HEK293 (cell line): Measurements from ENCODE around the gene FADS1.

Experiments
- CTCF ChIA-PET: fragments of 350-600 bp; formaldehyde crosslinking; extraction: SDS; loops from one replicate; lab custom pipeline; 2021; ENCODE audit warnings: antibody characterized with exemption; lab: Yijun Ruan, JAX
- POLR2A ChIA-PET: fragments of 300-600 bp; formaldehyde crosslinking; extraction: SDS; loops from one replicate; lab custom pipeline; 2020; ENCODE audit warnings: antibody characterized with exemption, inconsistent platforms; lab: Yijun Ruan, JAX
- H3K27ac ChIP-seq: fragments of 200-500 bp; sonication (Bioruptor generic); 2 replicates; pipeline ENCODE4 v1.5.1; 2014; ENCODE audit warnings: low read depth, low read length, control low read depth, inconsistent platforms; ENCODE audit errors: extremely low read depth
- H3K36me3 ChIP-seq, 2 experiments: fragments of 200-500 bp in 1 of 2; sonication (Bioruptor generic) in 1 of 2; 1 replicate in 1 of 2; 2 replicates in 1 of 2; pipeline ENCODE4 v1.5.1; 2014 to 2017; ENCODE audit warnings: inconsistent platforms in 2 of 2, low read length in 2 of 2; ENCODE audit not compliant: control insufficient read depth in 2 of 2, insufficient read depth in 1 of 2
- H3K4me1 ChIP-seq: fragments of 200-500 bp; sonication (Bioruptor generic); 2 replicates; pipeline ENCODE4 v1.5.1; 2014; ENCODE audit warnings: mild to moderate bottlenecking, low read length, inconsistent platforms; ENCODE audit not compliant: control insufficient read depth, insufficient read depth
- H3K4me3 ChIP-seq: 2 replicates; pipeline ENCODE4 v1.5.1; 2011; ENCODE audit warnings: low read depth, mild to moderate bottlenecking, control low read depth, low read length, moderate library complexity
- H3K9me3 ChIP-seq: fragments of 200-500 bp; sonication (Bioruptor generic); 2 replicates; pipeline ENCODE4 v1.5.1; 2014; ENCODE audit warnings: low read depth, low read length, inconsistent platforms; ENCODE audit not compliant: control insufficient read depth, insufficient read depth
- SP3 ChIP-seq: fragments of 450-650 bp; formaldehyde crosslinking; IDR thresholded peaks from 2 replicates; pipeline ENCODE4 v1.5.1; 2016; ENCODE audit warnings: missing biosample characterization, missing genetic modification characterization
- TRIM28 ChIP-seq: IDR thresholded peaks from 2 replicates; pipeline ENCODE4 v1.6.1; 2011; ENCODE audit warnings: low read length, control low read depth, borderline replicate concordance
- ZNF2 ChIP-seq: fragments of 450-650 bp; formaldehyde crosslinking; IDR thresholded peaks from 2 replicates; pipeline ENCODE4 v1.5.1; 2016; ENCODE audit warnings: missing biosample characterization, missing genetic modification characterization
- ZNF266 ChIP-seq: fragments of 450-650 bp; formaldehyde crosslinking; IDR thresholded peaks from 2 replicates; pipeline ENCODE4 v1.5.1; 2016; ENCODE audit warnings: missing biosample characterization, missing genetic modification characterization, low read depth
- ZNF335 ChIP-seq: fragments of 450-650 bp; formaldehyde crosslinking; conservative IDR thresholded peaks from 2 replicates; pipeline ENCODE4 v1.5.1; 2016; ENCODE audit warnings: missing biosample characterization, missing genetic modification characterization
- ZNF354C ChIP-seq: fragments of 450-650 bp; formaldehyde crosslinking; IDR thresholded peaks from 2 replicates; pipeline ENCODE4 v1.5.1; 2016; ENCODE audit warnings: missing biosample characterization, missing genetic modification characterization, low read depth, borderline replicate concordance
- ZNF521 ChIP-seq: fragments of 450-650 bp; formaldehyde crosslinking; IDR thresholded peaks from 2 replicates; pipeline ENCODE4 v1.5.1; 2017; ENCODE audit warnings: missing biosample characterization, mild to moderate bottlenecking, missing genetic modification characterization
- ZNF560 ChIP-seq: fragments of 450-650 bp; formaldehyde crosslinking; IDR thresholded peaks from 2 replicates; pipeline ENCODE4 v1.5.1; 2017; ENCODE audit warnings: missing biosample characterization, missing genetic modification characterization, borderline replicate concordance
- ZNF610 ChIP-seq: fragments of 450-650 bp; formaldehyde crosslinking; IDR thresholded peaks from 2 replicates; pipeline ENCODE4 v1.5.1; 2016; ENCODE audit warnings: missing biosample characterization, missing genetic modification characterization, borderline replicate concordance
- ZNF623 ChIP-seq: fragments of 450-650 bp; formaldehyde crosslinking; IDR thresholded peaks from 2 replicates; pipeline ENCODE4 v1.5.1; 2016; ENCODE audit warnings: missing biosample characterization, missing genetic modification characterization
- ZNF707 ChIP-seq: fragments of 450-650 bp; formaldehyde crosslinking; IDR thresholded peaks from 2 replicates; pipeline ENCODE4 v1.5.1; 2016; ENCODE audit warnings: missing biosample characterization, missing genetic modification characterization
- ZNF776 ChIP-seq: fragments of 450-650 bp; formaldehyde crosslinking; IDR thresholded peaks from 2 replicates; pipeline ENCODE4 v1.5.0; 2017; ENCODE audit warnings: missing biosample characterization, missing genetic modification characterization, borderline replicate concordance
- TF ChIP-seq, protein P1 (sequence below): fragments of 450-650 bp; formaldehyde crosslinking; IDR thresholded peaks from 2 replicates; pipeline ENCODE4 v1.5.1; 2017; ENCODE audit warnings: missing biosample characterization, missing genetic modification characterization
- TF ChIP-seq, protein P2 (sequence below): fragments of 450-650 bp; formaldehyde crosslinking; IDR thresholded peaks from 2 replicates; pipeline ENCODE4; 2016; ENCODE audit warnings: missing biosample characterization, missing genetic modification characterization
- TF ChIP-seq, protein P3 (sequence below): fragments of 450-650 bp; formaldehyde crosslinking; IDR thresholded peaks from 2 replicates; pipeline ENCODE4 v1.5.1; 2016; ENCODE audit warnings: missing biosample characterization, missing genetic modification characterization
- TF ChIP-seq, protein P4 (sequence below): fragments of 450-650 bp; IDR thresholded peaks from 2 replicates; pipeline ENCODE4 v1.5.1; 2018; ENCODE audit warnings: missing biosample characterization, mild to moderate bottlenecking, missing genetic modification characterization
- TF ChIP-seq, protein P5 (sequence below): fragments of 450-650 bp; formaldehyde crosslinking; IDR thresholded peaks from 2 replicates; pipeline ENCODE4 v1.5.1; 2016; ENCODE audit warnings: missing biosample characterization, missing genetic modification characterization

FADS1 gene

DNA sequence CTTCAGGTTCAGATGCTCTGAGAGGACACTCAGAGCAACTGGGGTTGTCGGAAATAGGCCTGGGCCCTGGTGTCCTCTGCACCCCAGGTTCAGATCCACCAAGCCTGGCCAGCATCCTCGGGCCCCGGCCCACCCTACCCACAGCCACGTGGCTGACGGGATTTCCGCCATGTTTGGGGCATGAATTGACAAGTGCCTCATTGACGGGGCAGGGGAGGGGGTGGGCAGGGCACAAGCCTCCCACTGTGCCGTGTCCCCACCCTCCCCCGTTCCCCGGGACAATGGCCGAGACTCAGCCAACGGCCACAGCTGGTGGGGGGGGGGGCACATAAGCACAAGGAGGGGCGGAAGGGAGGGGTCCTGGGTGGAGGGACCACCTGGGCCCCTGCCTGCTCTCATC, 55.9 kb downstream of the FADS1 start:
- CTCF ChIA-PET: interaction anchor here (1.0 kb wide), 1 partner anchor 16 kb away, joined by 3 read pairs; no protein-coding TSS in a partner anchor
- no peak overlapping the region for H3K4me3 ChIP-seq
- no peaks in the 10 kb centered on the region for H3K9me3 ChIP-seq
- H3K36me3 ChIP-seq: no peaks in the 10 kb centered on the region
- POLR2A ChIA-PET: no interaction called here
- H3K27ac ChIP-seq: no peak overlapping the region
- H3K4me1 ChIP-seq: no peaks in the 10 kb centered on the region; the same call in 1 of the 2 replicates
- TF ChIP-seq ZNF610 (tag by site-specific recombination) (no peak), TRIM28 (no peak), ZNF707 (tag by site-specific recombination) (no peak), ZNF560 (tag by site-specific recombination) (no peak), ZNF354C (tag by site-specific recombination) (no peak), SP3 (tag by site-specific recombination) (no peak), ZNF266 (tag by site-specific recombination) (no peak), ZNF2 (tag by site-specific recombination) (no peak), ZNF521 (no peak), ZNF776 (no peak), ZNF335 (tag by site-specific recombination) (no peak)
- TF ChIP-seq, protein P1, sequence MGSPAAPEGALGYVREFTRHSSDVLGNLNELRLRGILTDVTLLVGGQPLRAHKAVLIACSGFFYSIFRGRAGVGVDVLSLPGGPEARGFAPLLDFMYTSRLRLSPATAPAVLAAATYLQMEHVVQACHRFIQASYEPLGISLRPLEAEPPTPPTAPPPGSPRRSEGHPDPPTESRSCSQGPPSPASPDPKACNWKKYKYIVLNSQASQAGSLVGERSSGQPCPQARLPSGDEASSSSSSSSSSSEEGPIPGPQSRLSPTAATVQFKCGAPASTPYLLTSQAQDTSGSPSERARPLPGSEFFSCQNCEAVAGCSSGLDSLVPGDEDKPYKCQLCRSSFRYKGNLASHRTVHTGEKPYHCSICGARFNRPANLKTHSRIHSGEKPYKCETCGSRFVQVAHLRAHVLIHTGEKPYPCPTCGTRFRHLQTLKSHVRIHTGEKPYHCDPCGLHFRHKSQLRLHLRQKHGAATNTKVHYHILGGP: no peak
- TF ChIP-seq, protein P2, sequence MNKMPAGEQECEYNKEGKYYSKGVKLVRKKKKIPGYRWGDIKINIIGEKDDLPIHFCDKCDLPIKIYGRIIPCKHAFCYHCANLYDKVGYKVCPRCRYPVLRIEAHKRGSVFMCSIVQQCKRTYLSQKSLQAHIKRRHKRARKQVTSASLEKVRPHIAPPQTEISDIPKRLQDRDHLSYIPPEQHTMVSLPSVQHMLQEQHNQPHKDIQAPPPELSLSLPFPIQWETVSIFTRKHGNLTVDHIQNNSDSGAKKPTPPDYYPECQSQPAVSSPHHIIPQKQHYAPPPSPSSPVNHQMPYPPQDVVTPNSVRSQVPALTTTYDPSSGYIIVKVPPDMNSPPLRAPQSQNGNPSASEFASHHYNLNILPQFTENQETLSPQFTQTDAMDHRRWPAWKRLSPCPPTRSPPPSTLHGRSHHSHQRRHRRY (tag by site-specific recombination): no peak
- TF ChIP-seq, protein P3, sequence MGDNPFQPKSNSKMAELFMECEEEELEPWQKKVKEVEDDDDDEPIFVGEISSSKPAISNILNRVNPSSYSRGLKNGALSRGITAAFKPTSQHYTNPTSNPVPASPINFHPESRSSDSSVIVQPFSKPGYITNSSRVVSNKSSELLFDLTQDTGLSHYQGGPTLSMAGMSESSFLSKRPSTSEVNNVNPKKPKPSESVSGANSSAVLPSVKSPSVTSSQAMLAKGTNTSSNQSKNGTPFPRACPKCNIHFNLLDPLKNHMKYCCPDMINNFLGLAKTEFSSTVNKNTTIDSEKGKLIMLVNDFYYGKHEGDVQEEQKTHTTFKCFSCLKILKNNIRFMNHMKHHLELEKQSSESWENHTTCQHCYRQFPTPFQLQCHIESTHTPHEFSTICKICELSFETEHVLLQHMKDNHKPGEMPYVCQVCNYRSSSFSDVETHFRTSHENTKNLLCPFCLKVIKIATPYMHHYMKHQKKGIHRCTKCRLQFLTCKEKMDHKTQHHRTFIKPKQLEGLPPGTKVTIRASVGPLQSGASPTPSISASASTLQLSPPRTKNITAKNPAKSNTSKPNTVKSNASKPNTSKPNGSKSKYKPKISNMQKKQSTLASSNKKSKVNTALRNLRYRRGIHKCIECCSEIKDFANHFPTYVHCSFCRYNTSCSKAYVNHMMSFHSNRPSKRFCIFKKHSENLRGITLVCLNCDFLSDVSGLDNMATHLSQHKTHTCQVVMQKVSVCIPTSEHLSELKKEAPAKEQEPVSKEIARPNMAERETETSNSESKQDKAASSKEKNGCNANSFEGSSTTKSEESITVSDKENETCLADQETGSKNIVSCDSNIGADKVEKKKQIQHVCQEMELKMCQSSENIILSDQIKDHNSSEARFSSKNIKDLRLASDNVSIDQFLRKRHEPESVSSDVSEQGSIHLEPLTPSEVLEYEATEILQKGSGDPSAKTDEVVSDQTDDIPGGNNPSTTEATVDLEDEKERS (tag by site-specific recombination): no peak

DNA sequence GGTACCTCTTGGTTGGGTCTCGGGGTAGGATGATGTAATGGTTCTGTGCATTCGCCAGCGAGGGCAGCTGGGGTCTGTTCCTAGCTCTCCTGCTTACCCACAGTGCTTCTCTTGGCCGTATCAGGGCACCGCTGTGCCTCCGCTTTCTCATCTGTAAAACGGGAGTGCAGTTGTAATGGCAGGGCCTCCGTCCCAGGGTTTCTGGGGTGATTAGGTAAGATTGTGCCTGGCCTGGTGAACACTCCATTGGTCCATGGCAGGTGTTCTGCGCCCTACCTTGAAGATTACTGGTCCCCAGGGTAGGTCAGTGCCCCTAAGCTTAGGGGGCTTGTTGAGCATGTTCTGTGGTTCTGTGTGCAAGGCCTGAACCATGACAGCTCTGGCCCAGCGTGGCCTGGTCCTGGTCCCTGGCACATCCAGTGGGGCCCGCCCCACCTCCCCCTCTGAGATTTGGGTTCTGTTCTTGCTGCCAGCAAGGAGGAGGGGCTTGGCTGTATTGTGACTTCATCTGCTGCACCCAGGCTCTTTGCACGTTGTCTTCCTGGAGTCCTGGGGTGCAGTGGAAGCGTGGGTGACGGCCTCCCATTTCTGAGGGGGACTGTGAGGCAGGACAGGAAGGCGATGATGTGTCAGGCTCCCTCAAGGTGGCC, 59.5 kb downstream of the FADS1 start:
- CTCF ChIA-PET: interaction anchor here (0.5 to 1.6 kb wide), 5 partner anchors 10 to 318 kb away, joined by 3 to 8 read pairs (median 7); no protein-coding TSS in a partner anchor
- no peaks in the 10 kb centered on the region for H3K9me3 ChIP-seq
- 0 out of 2 replicates have a peak, but pooled peaks have one; percentile 16 for TF ChIP-seq ZNF623 (tag by site-specific recombination)
- TF ChIP-seq, protein P4, sequence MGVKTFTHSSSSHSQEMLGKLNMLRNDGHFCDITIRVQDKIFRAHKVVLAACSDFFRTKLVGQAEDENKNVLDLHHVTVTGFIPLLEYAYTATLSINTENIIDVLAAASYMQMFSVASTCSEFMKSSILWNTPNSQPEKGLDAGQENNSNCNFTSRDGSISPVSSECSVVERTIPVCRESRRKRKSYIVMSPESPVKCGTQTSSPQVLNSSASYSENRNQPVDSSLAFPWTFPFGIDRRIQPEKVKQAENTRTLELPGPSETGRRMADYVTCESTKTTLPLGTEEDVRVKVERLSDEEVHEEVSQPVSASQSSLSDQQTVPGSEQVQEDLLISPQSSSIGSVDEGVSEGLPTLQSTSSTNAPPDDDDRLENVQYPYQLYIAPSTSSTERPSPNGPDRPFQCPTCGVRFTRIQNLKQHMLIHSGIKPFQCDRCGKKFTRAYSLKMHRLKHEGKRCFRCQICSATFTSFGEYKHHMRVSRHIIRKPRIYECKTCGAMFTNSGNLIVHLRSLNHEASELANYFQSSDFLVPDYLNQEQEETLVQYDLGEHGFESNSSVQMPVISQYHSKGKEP (tag by site-specific recombination): no peak
- TF ChIP-seq, protein P5, sequence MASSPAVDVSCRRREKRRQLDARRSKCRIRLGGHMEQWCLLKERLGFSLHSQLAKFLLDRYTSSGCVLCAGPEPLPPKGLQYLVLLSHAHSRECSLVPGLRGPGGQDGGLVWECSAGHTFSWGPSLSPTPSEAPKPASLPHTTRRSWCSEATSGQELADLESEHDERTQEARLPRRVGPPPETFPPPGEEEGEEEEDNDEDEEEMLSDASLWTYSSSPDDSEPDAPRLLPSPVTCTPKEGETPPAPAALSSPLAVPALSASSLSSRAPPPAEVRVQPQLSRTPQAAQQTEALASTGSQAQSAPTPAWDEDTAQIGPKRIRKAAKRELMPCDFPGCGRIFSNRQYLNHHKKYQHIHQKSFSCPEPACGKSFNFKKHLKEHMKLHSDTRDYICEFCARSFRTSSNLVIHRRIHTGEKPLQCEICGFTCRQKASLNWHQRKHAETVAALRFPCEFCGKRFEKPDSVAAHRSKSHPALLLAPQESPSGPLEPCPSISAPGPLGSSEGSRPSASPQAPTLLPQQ: peak; percentile 76; the same call in 1 of the 2 replicates
- no peaks in the 10 kb centered on the region; the same call in 1 of the 2 replicates for H3K4me1 ChIP-seq
- POLR2A ChIA-PET: no interaction called here
- no peak overlapping the region for H3K27ac ChIP-seq
- H3K4me3 ChIP-seq: no peak overlapping the region
- H3K36me3 ChIP-seq: no peaks in the 10 kb centered on the region
